IPS DF 4.7 (cell line): ENCODE results near the gene RANBP2.
"Not testable (repeated sequence)": the region's sequence is repeated elsewhere in the genome, so short reads cannot be mapped to it uniquely, and the experiment has no call there.

Source experiments
- DNase-seq: peaks from one replicate; pipeline ENCODE4 v3.0.0-alpha.2; 2013; ENCODE audit warnings: low spot score; ENCODE audit errors: extremely low read depth

The RANBP2 gene

GRCh38 chr2:108719149-108720044 is at the start of gene RANBP2:
TSS of gene RANBP2 (plus strand) at chr2:108719482. CDS start at chr2:108719607, 125 bp downstream.
- DNase-seq = peak; percentile 96

- not testable (repeated sequence) for DNase-seq
Observed at GRCh38 chr2:108670282-108670681, 49.0 kb upstream of the RANBP2 start.

- DNase-seq = not testable (repeated sequence)
Observed at GRCh38 chr2:108672200-108672805, 47.0 kb upstream of the RANBP2 start.

- not testable (repeated sequence) for DNase-seq
Observed at GRCh38 chr2:108676522-108676921, 42.8 kb upstream of the RANBP2 start.

- not testable (repeated sequence) for DNase-seq
Observed at GRCh38 chr2:108677239-108677744, 42.0 kb upstream of the RANBP2 start.

GRCh38 chr2:108678198-108678651 is 41.1 kb upstream of the RANBP2 start:
- DNase-seq = not testable (repeated sequence)

- DNase-seq = not testable (repeated sequence)
Observed at GRCh38 chr2:108680805-108681204, 38.5 kb upstream of the RANBP2 start.

GRCh38 chr2:108688818-108689756 is 30.2 kb upstream of the RANBP2 start:
- not testable (repeated sequence) for DNase-seq

GRCh38 chr2:108690001-108690400 is 29.3 kb upstream of the RANBP2 start:
- DNase-seq = not testable (repeated sequence)

- no peak for DNase-seq
Observed at GRCh38 chr2:108691447-108691846, 27.8 kb upstream of the RANBP2 start.

- DNase-seq = no peak
Observed at GRCh38 chr2:108701208-108701607, 18.1 kb upstream of the RANBP2 start.

- no peak for DNase-seq
Observed at GRCh38 chr2:108701806-108702205, 17.5 kb upstream of the RANBP2 start.

- DNase-seq = no peak
Observed at GRCh38 chr2:108704871-108705270, 14.4 kb upstream of the RANBP2 start.

- DNase-seq = no peak
Observed at GRCh38 chr2:108707300-108707699, 12.0 kb upstream of the RANBP2 start.

GRCh38 chr2:108716971-108717370 is 2.3 kb upstream of the RANBP2 start:
- DNase-seq = not testable (repeated sequence)

- DNase-seq = not testable (repeated sequence)
Observed at GRCh38 chr2:108726048-108726447, 6.8 kb downstream of the RANBP2 start.

- not testable (repeated sequence) for DNase-seq
Observed at GRCh38 chr2:108734656-108735055, 15.4 kb downstream of the RANBP2 start.

GRCh38 chr2:108757973-108758372 is 38.7 kb downstream of the RANBP2 start:
- DNase-seq = not testable (repeated sequence)

GRCh38 chr2:108762618-108763017 is 43.3 kb downstream of the RANBP2 start:
- DNase-seq = not testable (repeated sequence)

- DNase-seq = not testable (repeated sequence)
Observed at GRCh38 chr2:108766671-108767070, 47.4 kb downstream of the RANBP2 start.

- DNase-seq = not testable (repeated sequence)
Observed at GRCh38 chr2:108767859-108768258, 48.6 kb downstream of the RANBP2 start.
